GM19023 (cell line): ENCODE results near the gene CREB3L2.
"Not testable (repeated sequence)": the region's sequence is repeated elsewhere in the genome, so short reads cannot be mapped to it uniquely, and the experiment has no call there.

Experiments used
- ATAC-seq: cut with Tn5 transposase; IDR thresholded peaks from one replicate; pipeline ENCODE4 v1.9.1; 2021; ENCODE audit warnings: mild to moderate bottlenecking, moderate library complexity; ENCODE audit not compliant: unreplicated experiment

CREB3L2 gene

DNA sequence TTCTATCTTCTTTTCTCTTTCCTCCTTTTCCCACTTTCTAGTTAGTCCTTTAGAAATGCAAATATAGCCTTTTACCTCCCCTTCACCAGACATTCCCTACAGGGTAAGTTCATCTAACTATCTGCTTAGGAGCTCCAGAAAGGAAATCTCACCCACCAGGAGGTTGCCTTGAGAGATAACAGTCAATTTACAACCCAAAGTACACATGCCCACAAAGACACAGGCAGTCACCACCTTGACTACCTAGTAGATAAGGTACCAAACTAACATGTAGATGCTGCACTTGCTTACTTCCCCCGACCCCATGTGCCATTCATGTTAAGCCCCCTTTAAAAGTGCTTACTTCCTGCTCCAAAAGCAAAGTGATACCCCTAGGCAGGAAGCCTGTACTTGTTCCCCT is 12.8 kb upstream of the CREB3L2 start:
- no peak for ATAC-seq

GRCh38 chr7:138014201-138014600 is 12.3 kb upstream of the CREB3L2 start:
- ATAC-seq, result not testable (repeated sequence)

GRCh38 chr7:138009350-138009653 is 7.4 kb upstream of the CREB3L2 start:
- no peak for ATAC-seq

- no peak for ATAC-seq
Observed at GRCh38 chr7:138008588-138009349, 6.9 kb upstream of the CREB3L2 start.

DNA sequence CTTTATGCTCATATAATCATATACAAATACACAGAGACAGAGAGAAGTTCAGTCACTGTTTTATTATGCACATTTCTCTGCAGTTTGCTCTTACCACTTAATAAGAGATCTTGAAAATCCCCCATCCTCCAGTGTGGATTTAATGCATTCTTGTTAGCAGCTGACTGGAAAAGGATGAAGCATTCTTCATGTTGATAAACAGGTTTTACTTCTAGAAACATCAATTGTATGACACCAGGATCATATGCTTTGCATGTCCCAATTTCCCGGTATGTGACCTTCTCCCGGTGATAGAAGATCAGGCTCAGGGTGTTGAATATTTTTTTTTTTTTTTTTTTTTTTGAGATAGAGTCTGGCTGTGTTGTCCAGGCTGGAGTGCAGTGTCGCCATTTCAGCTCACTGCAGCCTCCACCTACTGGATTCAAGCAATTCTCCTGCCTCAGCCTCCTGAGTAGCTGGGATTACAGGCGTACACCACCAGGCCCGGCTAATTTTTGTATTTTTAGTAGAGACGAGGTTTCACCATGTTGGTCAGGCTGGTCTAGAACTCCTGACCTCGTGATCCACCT is 6.2 kb upstream of the CREB3L2 start:
- ATAC-seq, result no peak

GRCh38 chr7:138006106-138006505 is 4.2 kb upstream of the CREB3L2 start:
- no peak for ATAC-seq

- ATAC-seq, result no peak
Observed at GRCh38 chr7:138004936-138005335, 3.0 kb upstream of the CREB3L2 start.

DNA sequence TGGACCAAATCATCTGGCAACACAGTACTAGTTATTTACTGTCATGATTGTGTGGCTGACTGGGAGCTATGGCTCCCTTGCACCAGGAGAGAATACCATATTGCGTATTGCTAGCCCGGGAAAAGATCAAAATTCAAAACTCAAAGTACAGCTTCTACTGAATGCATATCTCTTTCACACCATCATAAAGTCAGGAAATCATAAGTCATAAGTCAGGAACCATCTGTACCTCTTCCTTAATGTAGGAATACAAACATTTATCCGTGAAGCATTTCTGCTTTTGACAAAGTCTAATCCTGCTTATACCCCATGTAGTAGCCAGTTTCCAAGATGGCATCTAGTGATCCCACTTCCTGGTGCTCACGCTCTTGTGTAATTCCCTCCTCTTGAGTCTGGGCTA is 2.2 kb upstream of the CREB3L2 start:
- no peak for ATAC-seq

DNA sequence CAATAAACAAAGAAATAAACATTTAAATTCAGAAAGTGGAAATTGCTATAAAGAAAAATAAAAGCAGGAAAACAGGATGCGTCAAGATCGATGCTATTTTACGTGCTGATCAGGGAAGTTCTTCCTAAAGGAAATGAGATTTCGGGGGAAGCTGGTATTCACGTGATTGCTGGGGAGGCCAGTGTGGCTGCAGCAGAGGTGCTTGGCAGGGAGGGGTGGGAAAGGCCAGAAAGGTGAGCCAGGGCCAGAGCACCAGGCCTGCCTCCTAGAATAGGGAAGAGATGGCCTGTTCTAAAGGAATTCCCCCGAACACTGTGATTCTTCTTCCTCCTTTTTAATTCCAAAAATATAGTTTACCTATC is 923 bp upstream of the CREB3L2 start:
- no peak for ATAC-seq

DNA sequence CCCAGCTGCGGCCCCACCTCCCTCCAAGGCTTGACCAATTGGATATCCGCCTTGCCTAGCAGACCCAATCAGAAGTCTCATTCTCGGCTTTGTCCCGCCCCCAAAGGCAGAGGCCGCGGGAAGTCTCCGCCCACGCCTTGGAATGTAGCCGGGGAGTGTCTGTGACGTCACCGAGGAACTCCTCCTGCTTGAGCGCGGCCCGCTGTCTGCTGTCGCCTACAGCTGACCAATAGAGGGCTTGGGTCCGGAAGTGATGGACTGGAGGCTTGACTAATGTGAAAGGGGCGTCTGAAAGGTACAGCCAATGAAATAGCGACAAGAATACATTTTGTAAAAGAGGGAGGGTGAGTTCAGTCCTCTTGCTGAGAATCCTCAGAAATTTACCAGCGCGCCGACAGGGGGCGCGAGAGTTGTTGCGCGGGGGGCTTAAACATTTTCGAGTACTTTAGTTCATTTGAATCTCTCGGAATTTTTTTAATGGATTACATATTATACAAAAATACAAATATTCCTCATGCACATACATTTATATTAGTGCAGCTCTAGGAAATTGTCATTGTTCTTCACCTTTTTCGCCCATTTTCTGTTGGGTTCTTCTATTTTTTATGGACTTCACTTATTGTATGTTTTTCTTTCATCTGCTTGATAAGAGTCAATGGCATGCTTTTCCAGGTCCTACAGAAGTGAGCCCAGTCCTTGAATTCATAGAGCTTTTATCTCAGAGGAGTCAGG is 376 bp upstream of the CREB3L2 start:
- peak; percentile 95 for ATAC-seq

GRCh38 chr7:138000081-138000701 is 1.7 kb downstream of the CREB3L2 start:
- ATAC-seq, result no peak

- no peak for ATAC-seq
Observed at GRCh38 chr7:137999496-138000080, 2.3 kb downstream of the CREB3L2 start.

DNA sequence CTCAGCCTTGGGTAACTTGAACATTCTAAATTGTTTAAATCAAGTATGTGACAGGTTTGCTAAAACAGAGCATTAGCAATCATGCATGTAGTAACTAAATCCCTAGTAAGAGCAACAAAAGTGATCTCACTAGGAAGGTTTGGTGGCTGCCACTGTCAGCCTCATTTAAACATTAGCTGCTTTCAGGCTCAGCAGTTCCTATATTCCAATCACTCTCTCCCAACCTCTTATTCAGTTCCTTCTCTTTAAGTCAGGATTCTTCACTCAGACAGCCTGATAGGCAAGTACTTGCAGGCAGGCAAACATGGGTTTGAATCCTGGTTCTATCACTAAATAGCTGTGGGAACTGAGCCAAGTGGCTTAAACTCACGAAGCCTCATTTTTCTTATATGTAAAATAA is 3.6 kb downstream of the CREB3L2 start:
- ATAC-seq, result no peak

- ATAC-seq, result no peak
Observed at GRCh38 chr7:137996871-137997270, 5.0 kb downstream of the CREB3L2 start.

GRCh38 chr7:137996386-137996851 is 5.5 kb downstream of the CREB3L2 start:
- ATAC-seq, result no peak

GRCh38 chr7:137994216-137994615 is 7.7 kb downstream of the CREB3L2 start:
- no peak for ATAC-seq

DNA sequence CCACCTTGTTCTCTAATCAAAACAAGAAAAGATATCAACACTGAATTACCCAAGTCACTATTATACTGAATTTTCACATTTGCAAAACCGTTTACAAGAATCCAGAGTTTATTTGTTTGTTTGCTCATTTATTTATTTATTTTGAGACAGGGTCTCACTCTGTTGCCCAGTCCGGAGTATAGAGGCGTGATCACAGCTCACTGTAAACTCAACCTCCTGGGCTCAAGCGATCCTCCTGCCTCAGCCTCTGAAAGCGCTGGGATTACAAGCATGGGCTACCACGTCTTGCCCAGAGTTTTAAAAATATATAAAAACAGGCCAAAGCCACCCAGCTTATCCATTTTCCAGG is 8.5 kb downstream of the CREB3L2 start:
- no peak for ATAC-seq

- ATAC-seq, result peak; percentile 61
Observed at GRCh38 chr7:137992550-137993394, 9.1 kb downstream of the CREB3L2 start.

DNA sequence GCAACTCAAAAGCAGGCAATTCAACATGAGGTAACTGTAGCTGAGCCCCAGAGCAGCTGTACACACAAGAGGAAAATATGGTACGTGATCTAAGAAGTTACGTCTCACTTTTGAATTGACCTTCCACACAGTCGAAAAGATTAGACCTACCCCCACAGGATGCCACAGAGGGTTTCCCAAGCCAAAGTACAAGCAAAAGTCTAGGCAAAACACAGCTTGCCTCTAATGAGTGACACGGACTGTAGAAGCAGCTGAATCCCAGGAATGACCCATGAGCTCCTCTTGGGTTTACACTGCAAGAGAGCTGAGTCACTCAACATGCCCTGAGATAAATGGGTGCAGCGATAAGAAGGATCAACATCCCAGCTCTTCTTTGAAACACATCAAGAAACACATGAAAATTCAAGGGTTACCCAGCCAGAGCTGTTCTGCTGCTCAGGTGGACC is 9.8 kb downstream of the CREB3L2 start:
- ATAC-seq, result no peak

- ATAC-seq, result no peak
Observed at GRCh38 chr7:137990251-137990941, 11.5 kb downstream of the CREB3L2 start.
